ENCODE data around the gene GRIK2. TPM values are rescaled to one million over a fixed set of nuclear protein-coding genes. Genes with fewer than 3 reads are reported as not detected.

GRIK2 gene
- total and polyA plus RNA-seq, 12 donors, result 0.09 to 10.6 (median 1.9) TPM

DNA sequence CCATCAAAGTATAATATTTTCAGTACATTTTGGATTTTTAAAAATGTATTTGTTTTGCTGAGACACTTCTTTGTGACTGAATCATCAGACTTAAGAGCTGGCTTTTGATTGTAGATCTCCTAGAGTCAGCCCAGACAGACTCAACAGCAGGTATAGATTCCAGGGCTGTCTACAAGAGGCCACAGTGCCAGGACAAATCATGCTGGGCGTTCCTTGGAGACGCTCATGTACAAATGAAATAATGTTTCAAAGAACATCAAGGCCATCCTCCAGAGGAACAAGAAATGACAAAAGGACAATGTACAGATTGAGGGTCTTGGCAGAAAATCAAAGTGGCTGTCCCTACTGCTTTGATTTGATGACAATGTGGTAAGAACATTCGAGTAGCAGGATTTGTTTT lies 369.3 kb downstream of the GRIK2 start:
- no peak overlapping the region for H3K4me3 ChIP-seq
- H3K27ac ChIP-seq, result no peak overlapping the region
- 47 to 55% (median 51%) methylated on average over 3 of the region's 3 CpGs for WGBS, 4 donors
- TF ChIP-seq, protein P1, sequence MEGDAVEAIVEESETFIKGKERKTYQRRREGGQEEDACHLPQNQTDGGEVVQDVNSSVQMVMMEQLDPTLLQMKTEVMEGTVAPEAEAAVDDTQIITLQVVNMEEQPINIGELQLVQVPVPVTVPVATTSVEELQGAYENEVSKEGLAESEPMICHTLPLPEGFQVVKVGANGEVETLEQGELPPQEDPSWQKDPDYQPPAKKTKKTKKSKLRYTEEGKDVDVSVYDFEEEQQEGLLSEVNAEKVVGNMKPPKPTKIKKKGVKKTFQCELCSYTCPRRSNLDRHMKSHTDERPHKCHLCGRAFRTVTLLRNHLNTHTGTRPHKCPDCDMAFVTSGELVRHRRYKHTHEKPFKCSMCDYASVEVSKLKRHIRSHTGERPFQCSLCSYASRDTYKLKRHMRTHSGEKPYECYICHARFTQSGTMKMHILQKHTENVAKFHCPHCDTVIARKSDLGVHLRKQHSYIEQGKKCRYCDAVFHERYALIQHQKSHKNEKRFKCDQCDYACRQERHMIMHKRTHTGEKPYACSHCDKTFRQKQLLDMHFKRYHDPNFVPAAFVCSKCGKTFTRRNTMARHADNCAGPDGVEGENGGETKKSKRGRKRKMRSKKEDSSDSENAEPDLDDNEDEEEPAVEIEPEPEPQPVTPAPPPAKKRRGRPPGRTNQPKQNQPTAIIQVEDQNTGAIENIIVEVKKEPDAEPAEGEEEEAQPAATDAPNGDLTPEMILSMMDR (IDR thresholded peaks at IDR 0.05), result no peak
- no peak for TF ChIP-seq POLR2A (IDR thresholded peaks at IDR 0.05)
- H3K4me1 ChIP-seq (replicated peaks in 1 of 2), result peaks cover 0 to 6% of the 10 kb centered on the region in 2 donors
- no peaks in the 10 kb centered on the region for H3K9me3 ChIP-seq (replicated peaks in 1 of 3)
- H3K36me3 ChIP-seq (replicated peaks in 1 of 2), result no peaks in the 10 kb centered on the region
- intact Hi-C loops (cut with DNase I), result no loop called here
- DNase-seq, result no peak
- H3K27me3 ChIP-seq, result no peaks in the 10 kb centered on the region

DNA sequence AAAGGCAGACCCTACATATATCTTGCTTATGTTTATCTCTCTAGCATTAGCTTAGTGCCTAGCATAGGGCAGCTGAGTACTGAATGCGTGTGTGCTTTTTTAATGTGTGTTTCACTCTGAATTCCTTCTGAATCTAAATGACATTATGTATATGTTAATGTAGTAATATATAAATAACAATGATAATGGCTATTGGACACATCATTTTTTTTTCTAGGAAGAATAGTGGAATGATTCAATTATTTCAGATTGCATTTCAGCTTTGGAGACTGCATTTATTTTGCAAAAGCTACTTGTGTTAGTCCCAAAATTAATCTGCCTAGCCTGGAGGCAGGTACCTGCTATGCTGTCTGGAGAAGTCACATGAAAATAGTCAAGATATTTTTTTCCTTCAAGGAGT lies 371.8 kb downstream of the GRIK2 start:
- intact Hi-C loops (cut with DNase I), result no loop called here
- Histone ChIP-seq H3K36me3 (replicated peaks in 1 of 2) (no peaks in the 10 kb centered on the region), H3K9me3 (replicated peaks in 1 of 3) (no peaks in the 10 kb centered on the region), H3K4me3 (no peak overlapping the region), H3K27me3 (no peaks in the 10 kb centered on the region), H3K27ac (no peak overlapping the region), H3K4me1 (replicated peaks in 1 of 2) (peaks cover 0 to 6% of the 10 kb centered on the region in 2 donors)
- no peak for DNase-seq
- no peak for TF ChIP-seq POLR2A (IDR thresholded peaks at IDR 0.05)
- TF ChIP-seq, protein P1 (IDR thresholded peaks at IDR 0.05), result no peak
- WGBS, 4 donors, result 57 to 83% (median 64%) methylated on average over 1 of the region's 1 CpG

DNA sequence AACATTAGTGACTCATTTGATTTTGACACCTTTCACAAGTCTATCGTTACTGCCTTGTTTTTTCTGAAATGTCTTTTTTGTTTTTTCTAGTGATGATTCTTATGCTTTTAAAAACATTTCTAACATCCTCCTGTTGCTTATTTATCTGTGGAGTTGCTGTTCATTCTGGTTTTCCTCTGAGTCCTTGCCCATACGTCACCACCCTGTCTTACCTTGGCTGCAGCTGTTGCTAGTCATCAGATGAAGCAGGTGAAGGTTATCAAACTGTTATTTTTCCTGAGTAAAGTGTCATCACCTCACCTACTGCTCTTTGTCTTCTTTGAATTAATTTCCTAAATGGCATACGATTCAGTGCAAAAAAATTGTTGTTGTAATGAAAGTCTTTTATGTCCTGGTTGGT lies 376.6 kb downstream of the GRIK2 start:
- DNase-seq, result no peak
- H3K9me3 ChIP-seq (replicated peaks in 1 of 3), result no peaks in the 10 kb centered on the region
- H3K4me3 ChIP-seq, result no peak overlapping the region
- no peak overlapping the region for H3K27ac ChIP-seq
- no peaks in the 10 kb centered on the region for H3K36me3 ChIP-seq (replicated peaks in 1 of 2)
- intact Hi-C loops (cut with DNase I), result no loop called here
- no peak for TF ChIP-seq POLR2A (IDR thresholded peaks at IDR 0.05)
- TF ChIP-seq, protein P1 (IDR thresholded peaks at IDR 0.05), result no peak
- no peaks in the 10 kb centered on the region for H3K4me1 ChIP-seq (replicated peaks in 1 of 2)
- H3K27me3 ChIP-seq, result no peaks in the 10 kb centered on the region
- WGBS, 4 donors, result 33 to 42% (median 35%) methylated on average over 3 of the region's 3 CpGs

DNA sequence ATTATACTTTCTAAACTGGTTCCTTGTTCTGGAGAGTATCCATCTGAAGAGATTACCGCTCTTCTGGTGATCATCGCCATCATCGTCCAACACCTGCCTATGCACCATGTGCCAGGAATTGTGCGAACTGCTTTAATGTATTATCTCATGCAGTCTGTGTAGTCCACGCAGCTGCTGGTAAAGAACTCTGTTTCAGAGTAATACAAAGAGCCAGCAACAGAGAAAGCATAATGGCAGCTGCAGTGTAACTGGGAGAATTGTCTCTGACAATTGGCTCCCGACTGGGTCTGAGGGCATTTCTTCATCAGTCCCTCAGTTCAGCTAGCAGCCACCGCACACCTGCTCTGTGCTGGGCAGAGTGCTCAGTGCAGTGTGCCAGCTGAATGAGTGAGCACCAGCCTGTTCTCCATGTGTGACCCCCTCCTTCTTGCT lies 383.4 kb downstream of the GRIK2 start:
- Histone ChIP-seq H3K4me3 (no peak overlapping the region), H3K27ac (no peak overlapping the region), H3K36me3 (replicated peaks in 1 of 2) (no peaks in the 10 kb centered on the region), H3K27me3 (no peaks in the 10 kb centered on the region), H3K4me1 (replicated peaks in 1 of 2) (no peaks in the 10 kb centered on the region), H3K9me3 (replicated peaks in 1 of 3) (no peaks in the 10 kb centered on the region)
- TF ChIP-seq, protein P1 (IDR thresholded peaks at IDR 0.05), result no peak
- no peak for TF ChIP-seq POLR2A (IDR thresholded peaks at IDR 0.05)
- intact Hi-C loops (cut with DNase I), result no loop called here
- 88 to 92% (median 91%) methylated on average over 6 to 7 of the region's 7 CpGs for WGBS, 4 donors
- no peak for DNase-seq

All from adrenal gland (tissue), 12 donors.